HG03565 (cell line): ENCODE results near the gene SYNGR1.
A peak's percentile ranks its signal among the peaks of the same experiment; 100 is the strongest.

Experiments used
- ATAC-seq: cut with Tn5 transposase; IDR thresholded peaks from one replicate; pipeline ENCODE4 v1.9.1; 2021; ENCODE audit warnings: mild to moderate bottlenecking, moderate library complexity; ENCODE audit not compliant: unreplicated experiment

The SYNGR1 gene

DNA sequence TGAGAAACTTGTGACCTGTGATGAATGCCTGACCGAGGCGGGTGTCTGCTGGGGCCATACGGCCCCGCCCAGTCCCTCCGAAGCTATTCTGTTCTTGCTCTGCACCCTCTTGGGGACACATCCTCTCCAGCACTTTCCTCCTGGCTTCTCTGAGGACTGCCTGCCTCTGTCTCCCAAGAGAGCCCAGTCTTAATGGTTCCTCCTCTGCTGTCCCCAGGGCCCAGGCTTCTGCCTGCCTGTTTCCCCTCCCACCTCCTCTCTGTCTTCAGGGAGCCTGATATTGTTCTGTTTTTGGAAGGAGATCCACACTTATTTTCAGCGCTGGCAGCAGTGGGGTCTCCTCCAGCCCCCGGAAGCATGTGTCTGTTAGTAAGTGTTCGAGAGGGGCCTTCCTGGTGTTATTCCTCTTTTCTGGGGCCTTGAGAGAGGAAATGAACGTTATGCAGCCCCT, 18.7 kb downstream of the SYNGR1 start:
- no peak for ATAC-seq

DNA sequence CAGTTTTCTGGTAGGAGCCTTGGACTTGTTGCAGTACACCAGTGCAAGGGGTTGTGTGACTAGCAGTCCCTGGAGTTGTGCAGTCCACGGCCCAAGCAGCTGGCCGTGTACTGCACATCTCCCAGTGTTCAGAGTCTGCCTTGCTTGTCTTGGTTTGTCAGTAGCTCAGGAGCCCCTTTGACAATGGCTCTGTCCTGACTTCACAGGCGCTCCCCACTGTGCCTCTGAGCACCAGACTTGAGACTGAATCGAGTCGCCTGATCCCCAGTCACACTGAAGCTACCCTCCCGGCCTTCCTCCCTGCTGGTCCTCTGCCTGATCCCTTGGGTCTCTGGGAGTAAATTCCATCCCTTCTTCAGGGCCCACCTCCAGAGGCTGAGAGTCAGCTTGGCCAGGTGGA, 19.4 kb downstream of the SYNGR1 start:
- no peak for ATAC-seq

DNA sequence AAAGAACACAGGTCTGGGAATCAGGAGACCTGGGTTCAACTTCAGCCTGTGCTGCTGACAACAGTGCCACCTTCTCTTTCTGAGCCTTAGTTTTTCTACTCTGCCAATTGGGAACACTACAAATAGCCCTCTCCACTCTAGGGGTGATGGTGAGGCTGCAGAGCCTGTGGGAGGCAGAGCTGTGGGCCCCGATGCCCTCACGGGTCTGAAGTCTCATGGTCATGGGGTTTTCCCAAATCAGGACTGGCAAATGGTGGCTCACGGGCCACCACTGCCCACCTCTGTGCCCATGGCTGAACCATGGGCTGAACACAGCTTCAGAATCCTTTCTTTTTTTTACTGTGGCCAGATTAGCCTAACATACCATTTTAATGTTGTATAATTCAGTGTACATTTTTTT, 19.8 kb downstream of the SYNGR1 start:
- ATAC-seq: no peak

DNA sequence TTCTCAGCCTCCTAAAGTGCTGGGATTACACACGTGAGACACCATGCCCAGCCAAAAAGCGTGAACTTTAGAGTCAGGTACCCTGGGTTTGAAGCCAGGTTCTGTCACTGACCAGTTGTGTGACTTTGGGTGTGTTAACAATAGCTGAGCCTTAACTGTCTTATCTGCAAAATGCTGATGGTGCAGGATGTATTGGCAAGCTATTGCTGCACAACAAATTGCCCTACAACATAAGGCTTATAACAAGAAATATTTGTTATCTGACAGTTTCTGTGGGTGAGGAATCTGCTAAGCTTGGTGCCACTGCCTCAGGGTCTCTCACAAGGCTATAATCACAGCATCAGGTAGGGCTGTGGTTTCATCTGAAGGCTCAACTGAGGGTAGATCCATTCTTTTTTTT, 21.9 kb downstream of the SYNGR1 start:
- ATAC-seq: no peak

DNA sequence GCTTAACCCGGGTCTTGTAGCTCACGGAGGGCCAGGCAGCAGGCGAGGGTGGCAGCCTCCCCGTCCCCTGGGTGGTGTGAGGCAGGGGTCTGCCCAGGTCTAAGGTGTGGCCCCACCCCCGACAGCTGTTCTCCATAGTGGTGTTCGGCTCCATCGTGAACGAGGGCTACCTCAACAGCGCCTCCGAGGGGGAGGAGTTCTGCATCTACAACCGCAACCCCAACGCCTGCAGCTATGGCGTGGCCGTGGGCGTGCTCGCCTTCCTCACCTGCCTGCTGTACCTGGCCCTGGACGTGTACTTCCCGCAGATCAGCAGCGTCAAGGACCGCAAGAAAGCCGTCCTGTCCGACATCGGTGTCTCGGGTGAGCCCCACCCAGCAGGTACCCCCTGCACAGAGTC, 24.4 kb downstream of the SYNGR1 start:
- no peak for ATAC-seq

DNA sequence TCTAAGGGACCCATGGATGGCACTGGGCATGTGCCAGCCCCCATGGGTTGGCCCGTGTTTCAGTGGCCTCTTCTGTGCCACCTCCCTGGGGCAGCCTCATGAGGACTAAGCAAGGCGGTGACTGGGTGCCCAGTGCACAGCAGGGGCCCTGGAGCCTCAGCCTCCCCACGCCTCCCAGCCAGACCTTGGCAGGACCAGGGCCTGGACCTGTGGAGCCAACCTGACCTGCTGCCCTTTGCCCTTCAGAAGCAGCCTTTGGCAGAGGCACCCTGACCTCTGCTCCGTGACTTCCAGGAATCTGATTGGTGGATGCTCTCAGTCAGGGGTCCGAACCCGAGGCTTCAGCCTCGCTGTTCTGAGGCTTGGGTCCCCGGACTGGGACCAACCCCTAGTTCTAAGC, 25.0 kb downstream of the SYNGR1 start:
- ATAC-seq: no peak

DNA sequence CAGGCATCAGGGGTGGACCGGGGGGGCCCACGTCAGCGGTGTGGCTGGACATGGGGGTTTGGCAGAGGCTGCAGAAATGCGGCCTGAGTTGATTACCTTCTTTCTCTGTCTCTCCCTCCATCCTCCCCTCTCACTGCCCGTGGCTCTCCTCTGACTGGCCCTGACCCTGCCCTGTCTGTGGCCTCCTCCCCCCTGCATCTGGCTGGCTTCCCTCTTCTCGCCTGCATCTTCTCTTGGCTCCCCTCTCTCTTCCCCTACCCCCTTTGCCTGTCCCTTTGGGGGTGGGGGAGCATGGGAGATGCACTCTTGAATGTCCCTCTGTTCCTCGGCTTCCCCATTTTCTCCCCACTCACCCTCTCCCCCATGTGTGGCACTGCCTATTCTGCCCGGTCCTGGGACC, 25.9 kb downstream of the SYNGR1 start:
- ATAC-seq: no peak

DNA sequence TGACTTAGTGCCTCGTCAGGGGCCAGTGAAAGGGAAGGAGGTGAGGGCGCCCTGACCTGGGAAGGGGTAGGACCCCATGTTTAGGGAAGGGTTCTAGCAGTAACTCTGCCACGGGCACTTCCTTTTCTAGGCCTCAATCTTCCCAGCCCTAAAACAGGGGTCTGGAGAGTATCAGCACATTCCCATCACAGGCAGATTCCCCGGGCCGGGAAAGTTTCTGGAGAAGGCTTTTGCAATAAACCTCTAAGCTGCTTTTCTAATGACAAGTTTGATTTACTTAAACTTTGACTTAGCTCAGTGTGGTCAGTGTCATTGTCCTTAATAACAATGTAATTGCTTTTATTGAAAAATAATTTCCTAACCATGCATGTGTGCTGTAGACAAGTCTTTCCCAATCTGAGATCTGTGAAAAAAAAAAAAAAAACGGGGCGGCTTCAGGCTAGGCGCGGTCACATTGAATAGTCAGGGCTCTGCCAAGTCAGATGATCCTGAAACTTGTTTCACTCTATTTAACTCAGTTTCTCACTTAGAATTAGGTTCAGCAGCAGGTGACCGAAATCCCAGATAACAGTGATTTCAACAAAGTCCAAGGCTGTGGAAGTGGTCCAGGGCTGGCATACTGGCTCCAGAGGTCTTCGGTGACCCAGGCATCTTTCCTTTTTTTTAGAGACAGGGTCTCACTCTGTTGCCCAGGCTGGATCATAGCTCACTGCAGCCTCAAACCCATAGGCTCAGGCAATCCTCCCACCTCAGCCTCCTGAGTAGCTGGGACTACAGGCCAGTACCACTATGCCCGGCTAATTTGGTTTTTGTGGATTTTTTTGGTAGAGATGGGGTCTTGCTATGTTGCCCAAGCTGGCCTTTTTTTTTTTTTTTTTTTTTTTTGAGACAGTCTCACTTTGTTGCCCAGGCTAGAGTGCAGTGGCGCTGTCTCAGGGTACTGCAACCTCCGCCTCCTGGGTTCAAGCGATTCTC, 30.3 kb downstream of the SYNGR1 start:
- no peak for ATAC-seq

DNA sequence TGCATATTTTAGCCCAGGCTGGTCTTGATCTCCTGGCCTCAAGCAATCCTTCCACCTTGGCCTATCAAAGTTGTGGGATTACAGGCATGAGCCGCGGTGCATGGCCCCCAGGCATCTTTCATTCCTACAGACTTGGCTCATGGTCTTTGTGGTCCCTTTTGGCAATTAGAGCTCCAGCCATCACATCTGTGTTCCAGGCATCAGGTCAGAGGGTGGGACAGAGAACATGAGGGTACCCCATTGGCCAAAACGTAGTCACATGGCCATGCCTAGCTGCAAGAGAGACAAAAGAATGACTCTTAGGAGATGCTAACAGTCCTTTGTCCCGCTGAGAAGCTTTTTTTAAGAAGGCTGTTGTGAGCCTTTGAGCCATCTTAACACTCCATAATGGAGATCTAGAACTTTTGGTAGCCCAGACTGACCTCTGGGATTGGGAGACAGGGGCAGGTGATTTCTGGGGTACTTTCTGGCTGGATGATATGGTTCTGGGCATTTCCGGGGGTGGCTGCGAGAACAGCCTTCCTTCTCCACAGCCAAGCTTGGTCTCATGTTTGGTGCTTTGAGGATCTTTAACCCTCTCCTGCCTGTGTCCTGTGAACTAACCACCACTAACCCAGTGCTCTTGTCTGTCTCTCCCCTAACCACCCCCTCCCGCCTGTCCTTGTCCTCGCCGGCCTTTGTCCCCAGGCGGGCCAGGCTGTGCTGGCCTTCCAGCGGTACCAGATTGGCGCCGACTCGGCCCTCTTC, 31.4 kb downstream of the SYNGR1 start:
- ATAC-seq: no peak

DNA sequence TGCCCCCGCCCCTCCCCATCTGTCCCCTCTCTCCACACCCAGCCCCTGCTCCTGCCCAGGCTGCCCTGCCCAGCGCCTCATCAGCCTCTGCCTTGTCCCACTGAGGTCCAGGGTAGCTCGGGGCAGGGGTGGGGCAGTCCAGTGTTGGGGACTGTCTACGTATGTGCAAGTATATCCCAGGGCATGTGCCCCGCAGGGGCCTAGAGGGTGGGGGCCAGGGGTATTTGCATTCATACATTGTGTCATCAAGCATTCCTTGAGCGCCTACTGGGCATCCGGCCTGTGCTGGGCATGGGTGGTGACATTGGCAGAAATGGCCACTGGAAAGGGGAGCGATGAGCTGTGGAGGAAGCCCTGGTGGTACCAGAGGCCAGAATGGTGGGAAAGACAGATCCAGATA, 32.1 kb downstream of the SYNGR1 start:
- ATAC-seq: no peak

DNA sequence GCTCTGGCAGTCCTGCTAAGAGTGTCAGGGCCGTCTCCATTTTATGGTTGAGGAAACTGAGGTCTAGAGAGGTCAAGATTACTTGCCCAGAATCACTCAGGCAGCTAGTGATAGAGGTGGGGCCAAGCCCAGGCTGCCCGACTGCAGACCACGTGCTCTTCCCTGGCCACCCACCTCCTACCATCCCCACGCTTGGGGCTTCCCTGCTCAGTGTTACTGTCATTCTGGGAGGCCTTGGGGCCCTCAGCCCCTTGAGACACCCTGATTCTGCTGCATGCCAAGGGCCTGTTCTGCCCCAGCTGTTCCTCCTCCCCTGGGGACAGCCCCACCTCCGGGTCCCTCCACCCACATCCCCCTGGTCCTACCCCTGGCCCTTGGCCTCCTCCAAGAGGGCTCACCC, 32.6 kb downstream of the SYNGR1 start:
- ATAC-seq: no peak

DNA sequence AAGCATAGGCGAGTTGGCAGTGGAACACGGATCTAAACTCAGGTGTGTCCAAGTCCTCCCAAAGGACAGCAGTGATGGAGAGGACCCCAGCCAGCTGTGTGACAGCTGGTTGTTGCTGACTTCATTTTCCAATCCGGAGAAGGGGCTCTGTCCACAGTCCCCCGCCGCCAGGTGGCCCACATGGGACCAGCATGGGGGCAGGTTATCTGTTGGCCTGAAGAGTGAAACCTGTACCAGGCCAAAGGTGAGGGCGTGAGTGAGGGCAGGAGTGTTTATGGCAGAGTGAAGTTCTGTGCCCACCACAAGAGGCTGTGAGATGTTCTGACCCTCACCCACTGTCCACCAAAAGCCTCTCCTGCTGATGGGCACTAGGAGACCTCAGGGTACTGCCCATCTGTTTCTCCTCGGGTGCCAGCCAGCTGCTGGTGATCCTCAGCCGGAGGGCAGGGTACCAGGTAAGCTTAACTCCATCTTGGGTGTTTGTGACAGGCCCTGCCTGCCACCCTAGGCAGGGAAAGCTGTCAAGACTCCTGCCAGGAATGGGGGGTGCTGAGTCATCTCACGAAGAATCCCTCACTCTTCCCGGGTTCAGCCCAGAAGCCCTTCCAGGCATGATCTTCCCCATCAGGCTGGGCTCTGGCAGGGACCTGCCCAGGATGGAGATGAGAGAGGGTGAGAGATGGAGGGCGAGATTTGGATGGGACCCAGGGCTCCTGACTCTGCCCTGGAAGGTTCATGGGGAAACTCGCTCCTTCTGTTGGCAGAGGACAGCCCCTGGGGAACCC, 34.2 kb downstream of the SYNGR1 start:
- no peak for ATAC-seq

DNA sequence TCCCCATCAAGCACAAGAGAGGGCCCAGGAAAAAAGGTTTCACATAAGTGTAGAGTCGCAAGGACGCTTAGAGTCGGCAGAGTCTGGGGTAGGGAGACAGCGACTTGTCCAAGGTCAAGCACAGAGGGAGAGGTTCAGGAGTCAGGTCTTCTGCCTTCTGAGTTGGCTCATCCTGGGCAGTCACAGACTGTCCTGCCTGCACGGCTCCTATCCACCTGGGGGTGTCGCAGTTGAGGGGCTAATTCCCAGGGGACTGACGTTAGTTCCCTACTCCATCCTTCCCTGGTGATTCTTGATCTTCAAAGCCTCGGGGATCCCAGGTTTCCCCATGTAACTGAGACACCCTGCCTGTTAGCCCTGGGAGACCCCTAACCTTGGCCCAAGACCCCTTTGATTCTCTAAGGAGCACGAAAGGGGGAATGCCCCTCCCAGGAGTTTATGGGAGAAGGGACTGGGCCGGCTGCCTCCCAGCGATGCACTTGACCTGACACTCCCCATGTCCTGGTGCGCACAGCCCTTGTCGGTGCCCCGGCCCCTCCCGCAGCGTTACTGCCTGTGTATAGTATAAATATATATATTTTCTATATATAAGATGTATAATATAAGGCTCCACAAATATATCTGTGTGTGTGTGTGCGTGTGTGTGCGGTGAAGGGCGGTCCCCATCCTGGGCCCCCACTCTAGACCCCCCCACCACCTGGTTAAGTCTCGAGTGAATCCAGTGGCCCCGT, 35.1 kb downstream of the SYNGR1 start:
- no peak for ATAC-seq

DNA sequence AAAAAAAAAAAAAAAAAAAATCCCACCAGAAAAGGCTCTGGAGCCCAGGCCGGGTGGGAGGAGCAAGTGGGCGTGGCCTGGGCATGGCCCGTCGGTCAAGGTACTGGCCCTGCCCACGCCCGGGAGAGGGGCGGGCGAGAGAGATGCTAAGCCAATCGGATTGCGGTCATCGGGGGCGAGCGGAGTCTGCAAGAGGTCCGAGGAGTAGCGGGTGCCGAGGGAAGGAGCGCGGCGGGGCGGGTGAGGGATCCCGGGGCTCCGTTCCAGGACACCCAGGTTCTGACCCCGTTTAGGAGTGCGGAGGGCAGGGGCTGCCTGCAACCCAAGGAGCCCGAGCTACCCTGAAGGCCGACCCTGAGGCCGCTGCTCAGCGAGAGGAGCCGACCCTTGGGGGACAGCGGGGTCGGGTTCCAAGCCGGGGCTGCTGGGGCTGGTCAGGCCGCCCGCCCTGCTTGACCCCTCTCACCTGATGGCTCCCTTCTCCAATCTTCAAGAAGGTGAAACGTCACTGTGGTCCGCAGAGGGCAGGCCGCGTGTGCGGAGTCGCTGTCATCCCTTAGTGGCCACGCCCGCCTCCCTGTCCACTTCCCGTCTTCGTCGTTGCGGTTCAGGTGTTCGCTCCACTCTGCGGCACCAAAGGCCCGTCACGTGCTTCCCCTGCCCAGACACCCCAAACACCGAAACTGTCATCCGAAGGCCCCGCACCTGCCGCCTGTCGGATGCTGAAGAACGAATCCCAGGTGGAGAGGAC, 38.6 kb downstream of the SYNGR1 start:
- peak; percentile 57 for ATAC-seq

DNA sequence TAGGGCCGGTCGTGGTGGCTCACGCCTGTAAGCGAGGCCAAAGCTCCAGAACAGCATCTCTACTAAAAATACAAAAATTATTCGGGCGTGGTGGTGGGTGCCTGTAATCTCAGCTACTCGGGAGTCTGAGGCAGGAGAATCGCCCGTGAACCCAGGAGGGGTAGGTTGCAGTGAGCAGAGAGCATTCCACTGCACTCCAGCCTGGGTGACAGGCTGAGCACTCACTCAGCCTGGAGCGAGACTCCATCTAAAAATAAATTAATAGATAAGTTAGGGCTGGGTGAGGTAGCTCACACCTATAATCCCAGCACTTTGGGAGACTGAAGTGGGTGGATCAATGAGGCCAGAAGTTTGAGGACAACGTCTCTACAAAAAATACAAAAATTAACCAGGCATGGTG, 39.6 kb downstream of the SYNGR1 start:
- no peak for ATAC-seq

DNA sequence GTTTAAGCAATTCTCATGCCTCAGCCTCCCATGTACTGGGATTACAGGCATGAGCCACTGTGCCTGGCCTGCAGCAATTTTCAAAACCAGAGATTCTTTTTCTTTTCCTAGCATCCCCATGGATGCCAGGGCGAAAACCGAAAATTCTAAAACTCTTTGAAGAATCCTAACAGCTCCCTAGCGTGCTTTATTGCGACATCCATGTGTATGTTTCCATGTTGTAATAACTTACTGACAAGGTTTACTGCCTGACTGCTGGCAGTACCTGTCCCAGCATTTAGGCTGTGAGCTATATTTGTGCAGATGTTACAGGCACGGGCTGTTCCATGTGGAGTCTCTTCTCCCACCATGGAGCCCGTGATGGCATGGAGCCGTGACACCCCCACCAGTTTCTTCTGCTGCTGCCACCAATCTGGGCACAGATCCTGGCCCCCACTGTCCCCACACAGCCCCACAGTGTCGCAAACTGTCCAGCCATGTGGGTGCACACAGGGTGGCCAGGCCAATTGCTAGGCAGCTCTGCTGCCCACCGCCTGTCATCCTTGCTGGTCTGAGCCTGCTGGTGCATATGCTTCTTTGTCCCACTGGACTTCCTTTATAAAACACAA, 42.7 kb downstream of the SYNGR1 start:
- no peak for ATAC-seq

DNA sequence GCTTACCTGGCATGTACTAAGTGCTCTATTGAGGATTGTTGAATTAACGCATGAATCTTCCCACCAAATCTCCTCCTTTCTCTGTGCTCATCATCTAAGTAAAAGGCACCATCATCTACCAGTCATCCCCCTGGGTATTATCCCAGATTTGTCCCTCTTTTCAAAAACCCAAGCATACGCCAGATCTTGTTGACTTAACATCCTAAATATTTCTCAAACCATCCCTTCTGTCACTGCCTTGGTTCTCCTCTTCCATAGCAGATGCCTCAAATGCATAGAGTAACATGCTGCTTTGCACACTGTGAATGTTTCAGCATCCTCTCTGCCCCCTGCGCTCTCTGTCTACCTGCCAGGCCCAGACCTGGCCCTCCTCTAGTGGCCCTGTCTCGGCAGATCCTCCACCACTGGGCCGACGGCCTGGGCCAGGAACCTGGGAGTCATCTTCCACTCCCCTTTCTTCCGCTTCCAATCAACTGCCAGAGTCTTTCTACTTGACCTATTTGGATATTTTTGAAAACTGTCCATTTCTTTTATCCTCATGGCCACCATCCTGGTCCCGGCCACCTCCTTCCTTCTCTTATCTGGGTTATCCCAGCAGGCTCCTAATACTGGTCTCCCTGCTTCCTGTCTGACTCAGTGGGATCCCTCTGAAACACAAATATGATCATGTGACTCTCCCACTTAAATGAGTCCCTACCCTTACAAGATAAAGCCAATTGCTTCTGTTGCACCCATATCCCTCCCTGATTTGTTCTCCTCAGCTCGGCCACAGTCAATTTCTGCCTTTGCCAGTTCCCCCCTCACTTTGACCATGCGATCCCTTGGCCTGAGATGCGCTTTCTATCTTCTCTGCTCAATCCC, 46.4 kb downstream of the SYNGR1 start:
- ATAC-seq: no peak

DNA sequence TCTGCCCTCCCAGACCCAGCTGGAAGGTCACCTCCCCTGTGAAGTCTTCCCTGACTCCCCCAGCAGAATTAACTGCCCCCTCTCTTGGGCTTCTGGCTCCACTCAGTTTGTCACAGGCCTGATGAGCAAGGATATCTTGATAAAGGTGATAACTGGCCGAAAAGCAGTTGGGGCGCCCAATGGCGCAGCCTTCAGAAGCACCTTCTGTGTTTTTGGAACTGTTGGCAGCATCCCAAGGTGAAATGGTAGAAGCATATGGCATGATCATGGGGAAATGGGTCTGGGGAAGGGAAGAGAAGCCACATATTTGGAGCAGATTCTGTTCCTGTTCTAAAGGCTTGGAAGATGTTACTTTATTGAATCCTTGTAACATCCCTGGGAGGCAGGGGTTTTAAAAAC, 47.0 kb downstream of the SYNGR1 start:
- ATAC-seq: no peak

DNA sequence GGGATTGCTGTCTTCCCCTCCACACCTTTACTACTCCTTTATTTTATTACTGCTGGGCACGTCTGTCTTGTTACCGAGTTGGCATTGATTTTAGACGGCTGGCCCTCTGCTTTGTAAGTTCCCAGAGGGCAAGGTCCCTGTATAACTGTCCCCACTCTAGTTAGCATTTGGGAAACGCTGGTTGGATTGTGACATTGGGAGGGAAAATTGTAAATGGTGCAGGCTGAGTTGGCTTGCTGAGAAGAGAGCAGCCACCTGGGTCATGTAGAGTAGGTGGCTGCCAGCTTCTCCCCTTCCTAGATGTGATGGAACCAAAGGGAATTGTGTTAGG, 51.5 kb downstream of the SYNGR1 start:
- no peak for ATAC-seq
